Activated CD8-positive, alpha-beta T cell treated with anti-CD3 and anti-CD28 coated beads for 36 hours (primary cell): ENCODE results near the gene SEMA6C. TPM values are rescaled to one million over a fixed set of nuclear protein-coding genes. Genes with fewer than 3 reads are reported as not detected.
A peak's percentile ranks its signal among the peaks of the same experiment; 100 is the strongest.

Source experiments
- ATAC-seq: fragments of 200-7000 bp; cut with Tn5 transposase; one replicate; pipeline ENCODE4 v1.10.0; 2021; ENCODE audit warnings: mild to moderate bottlenecking, moderate library complexity
- CTCF ChIA-PET: fragments of 350-600 bp; sonication (Branson Sonifier 250); formaldehyde crosslinking; loops from one replicate; lab custom pipeline; 2021; ENCODE audit warnings: antibody characterized with exemption; lab: Charles Lee
- POLR2A ChIA-PET: fragments of 350-600 bp; sonication (Branson Sonifier 250); formaldehyde crosslinking; loops from one replicate; lab custom pipeline; 2021; ENCODE audit warnings: antibody characterized with exemption; lab: Charles Lee
- DNase-seq: peaks from one replicate; pipeline ENCODE4 v3.0.0-alpha.2; 2020
- H3K27ac Mint-ChIP-seq: one replicate; pipeline ENCODE4 v1.8.0; 2021; ENCODE audit warnings: mild to moderate bottlenecking, mixed read lengths
- H3K27me3 Mint-ChIP-seq: one replicate; pipeline ENCODE4 v1.8.0; 2021; ENCODE audit warnings: mixed read lengths
- H3K36me3 Mint-ChIP-seq: one replicate; pipeline ENCODE4 v1.8.0; 2021; ENCODE audit warnings: low read depth, mixed read lengths
- H3K4me1 Mint-ChIP-seq: one replicate; pipeline ENCODE4 v1.8.0; 2021; ENCODE audit warnings: low read depth, mixed read lengths
- H3K4me3 Mint-ChIP-seq: one replicate; pipeline ENCODE4 v1.8.0; 2021; ENCODE audit warnings: mild to moderate bottlenecking, moderate library complexity, mixed read lengths
- H3K9me3 Mint-ChIP-seq: one replicate; pipeline ENCODE4 v1.8.0; 2021; ENCODE audit warnings: mixed read lengths
- intact Hi-C: fragments of 100-400 bp; cut with micrococcal nuclease; formaldehyde crosslinking; loops from one replicate; pipeline ENCODE4 v1.10.0; 2022
- total RNA-seq, 2 experiments: library from RNA; stranded (reverse); gene quantifications; one replicate each; pipeline ENCODE4 v1.2.3, GENCODE V29; 2021
- TF ChIP-seq, protein P1 (sequence below): fragments of 200-600 bp; IDR thresholded peaks from one replicate; pipeline ENCODE4 v1.8.0; 2022; ENCODE audit warnings: antibody characterized with exemption, mild to moderate bottlenecking

SEMA6C gene
- total RNA-seq, 2 experiments from 2014 or later: 3.4 to 3.7 TPM

DNA sequence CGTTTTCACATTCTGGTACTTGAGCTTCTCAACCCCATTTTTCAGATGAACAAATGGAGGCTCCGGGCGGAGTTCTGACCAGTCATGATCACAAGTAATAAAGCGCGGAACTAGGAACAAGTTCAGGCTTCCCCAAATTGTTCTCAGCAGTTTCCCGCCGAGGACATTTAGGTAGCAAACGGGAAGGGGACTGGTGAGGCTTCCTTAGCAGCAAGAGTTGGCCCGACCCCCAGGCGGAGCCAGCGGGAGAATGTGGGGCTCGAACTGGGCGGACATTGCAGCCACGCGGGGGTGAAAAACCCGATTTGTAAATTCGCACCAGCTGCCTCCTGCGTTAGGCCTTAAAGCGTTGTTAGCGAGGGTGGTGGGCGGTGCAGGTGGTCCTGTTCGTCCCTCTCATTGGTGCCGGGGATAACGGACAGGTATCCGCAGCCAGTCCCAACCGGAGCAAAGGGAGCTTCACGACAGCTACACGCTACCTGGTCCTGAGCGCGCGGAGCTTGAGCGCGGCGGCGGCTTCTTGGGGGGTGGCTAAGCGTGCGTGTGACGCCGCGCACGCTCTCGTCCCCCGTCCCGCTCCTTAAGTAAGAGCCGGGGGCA lies 15.3 kb downstream of the SEMA6C start:
- ChIA-PET POLR2A (interaction anchor here (0.7 to 3.0 kb wide), 18 partner anchors 8 to 157 kb away, joined by 3 to 14 read pairs (median 3); partner anchors contain the start of genes MINDY1, TNFAIP8L2, VPS72 and ZNF687), CTCF (interaction anchor here (0.6 to 3.3 kb wide), 17 partner anchors 9 to 151 kb away, joined by 3 to 23 read pairs (median 3); partner anchors contain the start of genes C1orf56, TMOD4, TNFAIP8L2 and ZNF687)
- TF ChIP-seq, protein P1, sequence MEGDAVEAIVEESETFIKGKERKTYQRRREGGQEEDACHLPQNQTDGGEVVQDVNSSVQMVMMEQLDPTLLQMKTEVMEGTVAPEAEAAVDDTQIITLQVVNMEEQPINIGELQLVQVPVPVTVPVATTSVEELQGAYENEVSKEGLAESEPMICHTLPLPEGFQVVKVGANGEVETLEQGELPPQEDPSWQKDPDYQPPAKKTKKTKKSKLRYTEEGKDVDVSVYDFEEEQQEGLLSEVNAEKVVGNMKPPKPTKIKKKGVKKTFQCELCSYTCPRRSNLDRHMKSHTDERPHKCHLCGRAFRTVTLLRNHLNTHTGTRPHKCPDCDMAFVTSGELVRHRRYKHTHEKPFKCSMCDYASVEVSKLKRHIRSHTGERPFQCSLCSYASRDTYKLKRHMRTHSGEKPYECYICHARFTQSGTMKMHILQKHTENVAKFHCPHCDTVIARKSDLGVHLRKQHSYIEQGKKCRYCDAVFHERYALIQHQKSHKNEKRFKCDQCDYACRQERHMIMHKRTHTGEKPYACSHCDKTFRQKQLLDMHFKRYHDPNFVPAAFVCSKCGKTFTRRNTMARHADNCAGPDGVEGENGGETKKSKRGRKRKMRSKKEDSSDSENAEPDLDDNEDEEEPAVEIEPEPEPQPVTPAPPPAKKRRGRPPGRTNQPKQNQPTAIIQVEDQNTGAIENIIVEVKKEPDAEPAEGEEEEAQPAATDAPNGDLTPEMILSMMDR: no peak
- H3K4me3 Mint-ChIP-seq: peak overlapping the region; percentile 69
- H3K36me3 Mint-ChIP-seq: no peaks in the 10 kb centered on the region
- intact Hi-C loops: no loop called here
- peaks cover 12% of the 10 kb centered on the region for H3K4me1 Mint-ChIP-seq
- DNase-seq (peak; percentile 96), ATAC-seq (peak; percentile 100)
- no peaks in the 10 kb centered on the region for H3K27me3 Mint-ChIP-seq
- no peaks in the 10 kb centered on the region for H3K9me3 Mint-ChIP-seq
- peak overlapping the region; percentile 75 for H3K27ac Mint-ChIP-seq

DNA sequence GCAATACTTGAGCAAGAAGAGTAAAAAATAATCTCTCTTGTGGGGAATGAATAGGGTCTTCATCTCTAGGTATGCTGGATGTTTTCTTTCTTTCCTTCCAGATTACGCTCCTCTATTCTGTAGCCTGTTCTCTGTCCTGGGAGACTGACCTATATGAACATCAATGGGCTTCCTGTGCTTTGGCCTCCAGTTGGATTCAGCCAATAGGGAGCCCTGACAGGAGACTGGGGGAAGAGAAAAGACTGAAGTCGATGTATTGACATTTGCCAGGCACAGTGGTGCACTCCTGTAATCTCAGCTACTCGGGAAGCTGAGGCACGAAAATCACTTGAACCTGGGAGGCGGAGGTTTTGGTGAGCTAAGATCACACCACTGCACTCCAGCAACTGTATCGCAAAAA lies 17.6 kb downstream of the SEMA6C start:
- Mint-ChIP-seq H3K4me1 (peaks cover 12% of the 10 kb centered on the region), H3K27ac (no peak overlapping the region), H3K27me3 (no peaks in the 10 kb centered on the region), H3K9me3 (no peaks in the 10 kb centered on the region), H3K36me3 (no peaks in the 10 kb centered on the region), H3K4me3 (no peak overlapping the region)
- intact Hi-C loops: no loop called here
- DNase-seq (no peak), ATAC-seq (no peak)
- ChIA-PET POLR2A (interaction anchor here (0.7 to 1.1 kb wide), 3 partner anchors 19 to 61 kb away, joined by 3 to 4 read pairs (median 3); partner anchors contain the start of gene VPS72), CTCF (interaction anchor here (1.2 kb wide), 1 partner anchor 29 kb away, joined by 4 read pairs; no protein-coding TSS in a partner anchor)
- TF ChIP-seq, protein P1: no peak

DNA sequence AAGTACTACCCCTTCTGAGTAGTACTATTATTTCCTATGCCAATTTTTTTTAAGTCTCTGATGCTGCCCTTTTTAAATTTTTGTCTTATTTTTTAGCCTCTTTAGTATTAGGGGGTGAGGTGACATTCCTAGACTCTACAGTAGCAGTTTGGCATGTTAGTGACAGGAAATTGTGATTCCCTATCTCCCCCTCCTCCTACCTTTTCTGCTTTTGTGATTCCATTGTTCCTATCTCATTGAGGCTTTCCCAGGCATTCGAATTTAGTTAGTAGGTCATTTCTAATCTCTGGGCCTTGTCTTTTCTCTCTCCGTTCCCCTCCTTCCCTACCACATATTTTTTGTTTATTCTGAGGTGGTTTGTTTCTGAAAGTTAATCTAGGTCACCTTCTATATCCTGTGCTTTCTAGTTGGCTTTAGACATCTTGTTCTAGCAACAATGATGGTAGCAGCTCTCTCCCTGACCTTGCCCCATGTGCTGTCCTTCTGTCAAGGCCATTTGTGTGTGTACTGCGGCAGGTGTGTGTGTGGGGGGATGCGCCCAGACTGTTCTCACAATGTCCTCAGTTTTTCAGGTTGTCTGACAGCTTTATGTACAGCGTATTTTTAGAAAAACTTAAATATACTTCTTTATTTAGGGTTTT lies 21.5 kb downstream of the SEMA6C start:
- no peak overlapping the region for H3K4me3 Mint-ChIP-seq
- no peaks in the 10 kb centered on the region for H3K27me3 Mint-ChIP-seq
- ChIA-PET POLR2A (interaction anchor here (0.6 to 0.7 kb wide), 2 partner anchors 27 to 41 kb away, joined by 3 read pairs; no protein-coding TSS in a partner anchor), CTCF (interaction anchor here (0.9 to 1.6 kb wide), 3 partner anchors 9 to 32 kb away, joined by 3 read pairs; partner anchors contain the start of gene TNFAIP8L2)
- ATAC-seq: no peak
- TF ChIP-seq, protein P1: no peak
- no peaks in the 10 kb centered on the region for H3K9me3 Mint-ChIP-seq
- no peaks in the 10 kb centered on the region for H3K4me1 Mint-ChIP-seq
- no peaks in the 10 kb centered on the region for H3K36me3 Mint-ChIP-seq
- DNase-seq: no peak
- H3K27ac Mint-ChIP-seq: peak overlapping the region; percentile 2
- intact Hi-C loops: no loop called here

DNA sequence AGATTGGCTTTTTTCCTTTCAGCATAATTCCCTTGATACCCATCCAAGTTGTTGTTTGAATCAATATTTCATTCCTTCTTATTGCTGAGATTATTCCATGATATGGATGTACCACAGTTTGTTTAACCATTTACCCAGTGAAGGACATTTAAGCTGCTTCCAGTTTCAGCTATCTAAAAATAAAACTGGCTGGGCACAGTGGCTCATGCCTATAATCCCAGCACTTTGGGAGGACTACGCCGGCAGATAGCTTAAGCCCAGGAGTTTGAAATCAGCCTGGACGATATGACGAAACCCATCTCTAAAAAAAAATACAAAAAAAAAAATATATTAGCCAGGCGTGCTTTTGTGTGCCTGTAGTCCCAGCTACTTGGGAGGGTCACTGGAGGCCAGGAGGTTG lies 32.6 kb downstream of the SEMA6C start:
- intact Hi-C loops: no loop called here
- H3K4me3 Mint-ChIP-seq: no peak overlapping the region
- CTCF ChIA-PET: interaction anchor here (1.2 to 4.4 kb wide), 2 partner anchors 14 to 61 kb away, joined by 3 to 31 read pairs; no protein-coding TSS in a partner anchor
- no peaks in the 10 kb centered on the region for H3K27me3 Mint-ChIP-seq
- no peaks in the 10 kb centered on the region for H3K9me3 Mint-ChIP-seq
- no peak for ATAC-seq
- H3K27ac Mint-ChIP-seq: no peak overlapping the region
- no peaks in the 10 kb centered on the region for H3K4me1 Mint-ChIP-seq
- TF ChIP-seq, protein P1: no peak
- no peak for DNase-seq
- H3K36me3 Mint-ChIP-seq: peaks cover 5% of the 10 kb centered on the region
- POLR2A ChIA-PET: interaction anchor here (0.6 to 1.4 kb wide), 2 partner anchors 18 to 63 kb away, joined by 3 read pairs; no protein-coding TSS in a partner anchor
